Jurkat, Clone E6-1 (cell line): ENCODE data around the gene OTUD5.

Source experiments
- DNase-seq: peaks from one replicate; pipeline ENCODE4 v3.0.0-alpha.2; 2011; ENCODE audit warnings: low read depth, low spot score
- H3K4me3 ChIP-seq: 2 replicates; pipeline ENCODE4 v1.5.1; 2011; ENCODE audit warnings: mild to moderate bottlenecking, low read length, control low read depth, moderate library complexity

The OTUD5 gene

DNA sequence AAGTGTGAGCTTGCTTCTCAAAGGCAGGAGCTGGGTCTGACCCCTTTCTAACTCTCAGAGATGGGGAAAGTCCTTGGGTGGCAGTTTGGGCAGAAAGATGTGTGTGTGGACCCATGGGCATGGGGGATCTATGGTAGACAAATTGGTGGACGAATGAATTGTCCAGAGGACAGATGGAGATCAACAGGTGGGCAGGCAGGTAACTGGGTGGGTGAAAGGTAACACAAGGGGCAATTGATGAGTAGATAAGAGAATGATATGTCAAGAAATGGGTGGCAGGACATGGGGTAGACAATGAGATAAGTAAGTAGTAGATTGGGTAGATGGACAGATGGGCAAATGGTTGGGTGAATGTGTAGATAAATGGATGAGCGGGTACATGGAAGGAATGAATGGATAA, 17.2 kb upstream of the OTUD5 start:
- H3K4me3 ChIP-seq = no peak overlapping the region
- DNase-seq = no peak

DNA sequence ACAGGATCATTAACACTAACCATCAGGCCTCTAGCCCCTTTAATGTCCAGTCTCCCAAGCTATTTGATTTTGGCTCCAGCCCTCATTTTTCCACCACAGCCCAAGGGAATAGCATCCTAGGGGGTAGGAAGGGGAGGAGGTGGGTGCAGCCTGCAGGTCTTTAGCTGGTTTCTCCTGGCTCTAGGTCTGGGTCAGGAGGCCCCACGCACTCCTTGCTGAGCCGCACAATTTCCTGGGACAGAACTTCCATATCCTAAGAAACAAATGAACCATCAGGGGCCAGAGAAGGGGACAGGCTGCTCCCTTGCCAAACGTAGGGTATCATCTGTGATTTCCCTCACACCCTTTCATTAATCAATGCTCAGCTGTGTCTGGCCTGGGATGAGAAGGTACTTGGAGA, 16.6 kb upstream of the OTUD5 start:
- DNase-seq = no peak
- H3K4me3 ChIP-seq = no peak overlapping the region

DNA sequence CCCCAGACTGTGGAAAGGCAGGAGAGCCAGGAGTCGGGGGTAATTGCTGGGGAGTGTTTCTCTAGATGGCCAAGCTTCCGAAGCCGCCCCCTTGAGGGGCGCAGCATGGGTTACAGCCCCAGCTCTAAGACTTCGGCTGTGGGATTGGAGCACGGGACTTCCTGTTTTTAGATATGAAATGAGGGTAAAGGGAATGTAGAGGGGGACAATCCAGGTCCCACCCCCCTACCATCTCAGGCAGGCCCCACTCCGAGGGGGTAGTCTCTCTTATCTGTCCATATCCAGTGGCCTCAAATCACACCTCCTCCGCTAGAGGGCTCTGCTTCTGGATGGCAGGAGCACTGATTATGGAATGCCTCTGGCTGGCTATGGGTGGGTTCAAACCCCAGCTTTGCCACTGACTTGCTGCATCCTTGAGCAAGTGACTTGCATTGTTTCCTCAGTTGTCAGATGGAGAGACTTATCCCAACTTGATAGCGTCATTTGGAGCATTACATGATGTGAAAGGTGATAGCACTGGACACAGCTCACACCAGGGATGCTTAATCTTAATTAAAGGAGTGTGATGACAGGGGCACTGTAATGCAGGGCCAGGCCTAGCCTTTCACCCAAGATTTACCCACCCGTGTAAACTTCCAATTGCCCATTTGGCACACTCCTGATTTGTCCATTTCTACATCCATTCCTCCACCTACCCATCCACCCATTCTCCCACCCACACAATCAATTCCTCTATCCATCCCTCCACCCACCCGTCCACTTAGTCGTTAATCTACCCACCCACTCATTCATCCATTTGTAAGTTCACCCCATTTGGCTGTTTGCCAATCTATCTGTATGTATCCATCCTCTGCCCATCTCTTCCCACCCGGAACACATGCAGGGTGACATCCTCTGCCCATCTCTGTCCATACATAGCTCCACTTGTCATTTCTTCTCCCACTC, 15.1 kb upstream of the OTUD5 start:
- peak; percentile 28 for DNase-seq
- H3K4me3 ChIP-seq = no peak overlapping the region

DNA sequence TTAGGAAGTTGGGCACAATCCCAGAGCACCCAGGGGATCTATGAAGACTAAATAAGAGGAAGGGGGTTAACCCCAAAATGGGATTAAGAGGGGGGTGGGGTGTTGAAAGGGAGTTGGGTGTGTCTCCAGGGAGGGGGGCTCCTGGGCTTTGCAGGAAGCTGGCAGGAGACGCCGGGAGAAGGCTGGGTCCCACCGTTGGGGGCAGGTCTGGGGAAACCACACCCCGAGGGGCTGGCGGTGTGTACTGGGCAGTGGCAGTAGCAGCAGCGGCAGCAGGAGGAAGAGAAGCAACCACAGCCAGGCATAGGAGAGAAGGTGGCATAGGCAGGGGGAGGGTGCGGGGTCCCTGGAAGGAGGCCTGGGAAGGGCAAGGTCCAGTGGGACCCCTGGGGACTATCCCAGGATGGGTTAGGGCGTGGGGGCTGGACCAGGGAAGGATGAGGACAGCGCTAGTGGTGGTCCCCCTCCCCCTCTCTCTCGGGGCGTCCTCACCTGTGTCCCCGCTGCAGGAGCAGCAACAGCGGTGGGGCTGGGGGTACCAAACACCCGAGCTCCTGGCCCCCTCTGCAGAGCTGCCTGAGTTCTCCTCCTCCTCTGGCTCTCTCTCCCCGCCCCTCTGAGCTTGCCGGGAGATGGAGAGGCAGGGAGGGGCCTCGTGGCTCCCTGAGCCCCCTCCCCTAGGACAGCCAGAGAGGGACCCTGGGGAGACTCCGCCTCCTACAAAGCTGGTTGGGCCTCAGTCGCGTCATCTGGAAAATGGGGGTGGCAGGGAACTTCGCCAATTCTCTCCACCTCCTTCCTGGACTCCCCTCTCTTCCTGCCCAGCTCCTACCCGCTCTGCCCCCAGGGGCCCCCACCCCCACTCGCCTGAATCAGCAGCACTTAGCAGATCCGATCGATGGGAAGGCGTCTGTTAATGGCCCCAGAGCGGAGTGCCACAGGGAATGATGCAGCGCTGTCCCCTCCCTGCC, 14.1 kb upstream of the OTUD5 start, which contains the start of gene KCND1:
TSS of gene KCND1 (minus strand) at position 596 of the 971 bp plus-strand sequence. CDS start 1,573 bp downstream, outside the sequence.
- DNase-seq = no peak
- no peak within 1 kb of the TSS for H3K4me3 ChIP-seq

DNA sequence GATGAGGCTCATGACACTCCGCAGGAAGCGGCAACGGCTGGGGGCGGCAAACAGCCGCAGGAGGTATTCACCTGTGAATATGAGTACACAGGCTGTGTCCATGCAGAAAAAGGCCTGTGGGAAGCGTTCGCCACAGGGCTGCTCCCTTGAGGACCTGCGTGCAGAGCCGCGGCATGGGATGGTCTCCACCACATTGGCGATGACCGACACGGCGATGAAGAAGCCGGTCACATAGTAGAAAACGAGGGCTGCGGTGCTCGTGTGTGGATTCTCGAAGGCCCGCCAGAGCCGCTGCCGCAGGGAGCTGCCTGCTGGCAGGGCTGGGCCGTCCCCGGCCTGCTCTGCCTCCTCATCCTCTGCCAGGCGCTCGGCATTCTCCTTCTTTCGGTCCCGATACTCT, 12.1 kb upstream of the OTUD5 start:
- no peak overlapping the region for H3K4me3 ChIP-seq

DNA sequence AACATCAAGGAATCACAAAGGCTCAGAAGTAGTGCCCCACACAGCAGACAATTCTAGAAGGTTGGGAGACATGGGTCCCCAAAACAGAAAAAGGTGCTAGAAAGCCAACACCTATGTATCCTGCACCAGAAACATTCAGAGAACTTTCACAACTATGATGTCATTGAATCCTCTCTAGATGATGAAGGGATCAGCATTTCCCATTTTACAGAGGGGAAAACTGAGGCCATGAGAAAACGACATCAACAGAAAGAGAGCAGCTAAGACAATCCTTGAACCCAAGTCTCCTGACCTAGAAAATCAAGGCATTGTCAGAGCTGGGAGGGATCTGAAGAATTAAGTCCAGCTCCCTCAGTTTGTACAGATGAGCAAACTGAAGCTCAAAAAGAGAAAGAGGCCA, 11.0 kb upstream of the OTUD5 start:
- no peak overlapping the region for H3K4me3 ChIP-seq
- DNase-seq = no peak

More for the DNA sequence above, 12.1 kb upstream of the OTUD5 start:
- DNase-seq = no peak

DNA sequence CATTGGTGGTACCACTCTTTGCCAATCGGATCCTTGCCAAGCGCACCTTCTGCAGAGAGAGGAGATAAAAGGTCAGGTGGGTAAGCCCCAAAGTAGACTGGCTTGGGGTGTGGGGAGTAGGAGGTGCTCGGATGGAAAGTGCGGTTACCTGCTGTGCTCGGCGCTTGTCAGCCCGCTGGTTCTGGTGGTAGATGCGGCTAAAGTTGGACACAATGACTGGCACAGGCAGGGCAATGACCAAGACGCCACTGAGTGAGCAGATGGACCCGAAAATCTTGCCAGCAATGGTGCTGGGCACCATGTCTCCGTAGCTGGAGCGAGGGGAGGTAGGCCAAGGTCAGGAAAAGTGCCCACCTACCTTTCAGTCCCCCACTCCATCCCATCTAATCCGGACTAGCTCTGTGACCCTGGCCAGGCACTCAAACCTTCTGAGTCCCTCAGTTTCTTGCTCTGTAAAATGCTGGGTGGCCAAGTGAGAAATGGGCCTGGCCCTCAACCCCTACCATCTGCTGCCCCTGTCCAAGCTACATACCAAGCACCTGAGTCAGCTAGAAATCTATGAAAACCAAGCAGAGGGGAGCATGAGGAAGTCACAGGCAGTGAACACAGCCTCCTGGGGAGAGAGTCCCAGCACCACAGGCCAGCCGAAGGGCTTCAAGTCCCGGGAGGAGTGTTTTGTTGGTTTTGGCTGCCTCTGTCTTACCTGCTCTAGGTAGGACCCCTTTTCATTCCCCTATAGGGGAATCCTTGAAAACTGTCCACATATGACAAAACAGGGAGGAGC, 9.6 kb upstream of the OTUD5 start:
- no peak for DNase-seq
- H3K4me3 ChIP-seq = no peak overlapping the region

DNA sequence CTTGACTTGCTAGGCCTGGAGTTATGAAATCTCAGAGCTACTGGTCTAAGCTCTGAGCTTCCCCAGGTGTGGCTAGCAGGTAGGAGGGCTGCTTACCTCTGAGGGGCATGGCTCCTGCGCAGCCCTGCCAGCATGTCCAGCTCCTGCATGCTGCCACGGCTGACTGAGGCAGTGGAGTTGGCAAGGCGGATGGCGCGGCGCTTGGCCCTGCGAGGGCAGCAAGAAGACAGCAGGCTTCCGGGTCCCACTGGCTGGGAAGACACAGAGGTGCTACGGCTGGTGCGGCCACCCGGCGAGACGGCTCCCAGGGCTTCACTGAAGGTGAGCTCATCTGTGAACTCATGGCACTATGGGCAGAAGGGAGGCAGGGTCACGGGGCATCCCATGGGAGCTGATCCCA, 8.6 kb upstream of the OTUD5 start:
- no peak overlapping the region for H3K4me3 ChIP-seq
- DNase-seq = no peak

DNA sequence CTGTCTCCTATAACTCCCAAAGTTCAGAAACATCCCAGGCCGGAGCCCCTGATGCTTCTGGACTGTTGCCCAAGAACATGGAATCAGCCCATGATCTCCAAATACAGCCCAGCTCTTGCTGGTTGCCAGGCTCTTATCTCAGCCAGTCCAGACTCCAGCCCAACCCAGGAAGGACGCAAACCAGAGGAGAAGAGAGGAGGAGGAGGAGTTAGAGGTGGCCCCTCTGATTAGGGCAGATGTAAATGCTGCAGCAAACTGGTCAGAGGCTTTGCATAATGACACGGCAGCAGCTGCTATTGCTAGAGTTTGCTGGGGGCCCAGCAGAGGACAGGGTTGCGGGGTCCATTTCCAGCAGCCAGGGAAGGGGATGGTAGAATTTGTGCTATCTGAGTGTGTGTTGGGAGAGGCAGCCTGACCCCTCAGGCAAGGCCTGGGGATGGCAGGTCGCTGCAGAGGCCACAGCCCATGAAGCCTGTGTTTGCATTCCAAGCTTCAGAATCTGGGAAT, 4.2 kb upstream of the OTUD5 start:
- DNase-seq = no peak
- no peak overlapping the region for H3K4me3 ChIP-seq

DNA sequence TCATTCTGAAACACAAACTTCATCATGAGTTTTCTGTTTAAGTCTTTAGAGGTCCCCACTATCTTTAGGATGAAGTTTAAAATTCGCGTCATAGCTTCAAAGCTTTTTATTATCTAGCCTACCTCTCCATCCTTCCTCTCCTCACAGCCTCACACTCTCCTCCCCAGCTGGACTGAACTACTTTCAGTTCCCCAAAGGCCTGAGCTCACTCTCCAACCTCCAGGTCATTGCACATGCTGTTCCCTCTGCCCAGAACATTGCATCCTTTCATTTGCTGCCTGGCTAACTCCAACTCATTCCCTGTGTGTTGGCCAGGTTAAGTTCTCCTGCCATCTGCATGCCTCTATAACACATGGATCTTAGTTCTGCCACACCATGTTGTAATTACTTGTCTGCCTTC, 2.9 kb upstream of the OTUD5 start:
- no peak overlapping the region for H3K4me3 ChIP-seq
- DNase-seq = no peak

DNA sequence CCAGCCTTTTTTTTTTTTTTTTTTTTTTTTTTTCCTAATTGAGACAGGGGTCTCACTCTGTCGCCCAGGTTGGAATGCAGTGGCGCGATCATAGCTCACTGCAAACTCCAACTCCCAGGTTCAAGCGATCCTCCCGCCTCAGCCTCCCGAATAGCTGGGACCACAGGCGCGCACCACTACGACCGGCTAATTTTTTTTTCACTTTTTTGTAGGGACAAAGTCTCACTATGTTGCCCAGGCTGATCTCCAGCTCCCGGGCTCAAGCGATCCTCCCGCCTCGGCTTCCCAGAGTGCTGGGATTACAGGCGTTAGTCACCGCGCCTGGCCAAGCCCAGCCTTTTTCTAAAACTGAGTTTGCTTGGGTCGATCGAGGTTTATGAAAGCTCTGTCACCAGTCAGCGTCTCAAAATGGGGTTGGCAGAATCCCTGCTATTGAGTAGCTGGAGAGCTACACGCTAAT, 1.3 kb upstream of the OTUD5 start:
- H3K4me3 ChIP-seq = peak overlapping the region; percentile 72
- DNase-seq = no peak

DNA sequence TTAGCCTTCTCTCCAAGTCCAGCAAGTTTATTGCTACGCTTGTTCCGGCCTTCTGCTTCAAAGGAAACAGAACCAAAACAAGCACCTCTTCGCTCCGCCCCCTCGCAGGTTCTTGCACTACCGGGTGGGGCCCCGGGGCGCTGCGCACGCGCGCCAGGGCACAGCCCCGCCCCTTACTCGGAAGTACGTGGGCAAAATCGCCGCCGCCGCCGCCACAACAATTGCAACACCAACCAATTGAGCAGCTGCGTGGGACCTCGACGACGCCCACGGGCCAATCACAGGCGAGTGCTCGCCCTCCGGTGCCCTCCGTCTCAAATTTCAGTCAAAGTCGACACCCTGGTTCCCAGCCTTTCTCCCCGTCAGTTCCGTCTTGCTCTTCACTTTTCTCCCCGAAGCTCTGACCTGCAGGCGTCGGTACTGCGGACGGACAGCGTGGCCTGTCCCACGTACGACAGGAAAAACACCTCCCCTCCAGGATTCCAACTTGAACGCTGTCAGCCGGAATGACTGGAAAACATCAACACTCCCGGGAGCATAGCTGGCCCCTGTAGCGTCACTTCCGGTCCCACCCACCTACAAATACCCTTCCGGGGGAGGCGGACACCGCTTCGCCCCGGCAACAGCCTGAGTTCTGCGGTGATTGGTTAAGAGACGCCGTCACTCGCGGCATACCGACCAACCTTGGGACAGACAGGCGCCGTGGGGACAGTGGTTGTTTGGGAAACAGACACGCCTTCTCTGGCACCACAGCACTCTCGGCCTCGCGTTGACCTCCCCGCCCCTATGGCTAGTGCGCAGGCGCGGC, 624 bp upstream of the OTUD5 start:
- peak overlapping the region; percentile 72 for H3K4me3 ChIP-seq
- peak; percentile 96 for DNase-seq

DNA sequence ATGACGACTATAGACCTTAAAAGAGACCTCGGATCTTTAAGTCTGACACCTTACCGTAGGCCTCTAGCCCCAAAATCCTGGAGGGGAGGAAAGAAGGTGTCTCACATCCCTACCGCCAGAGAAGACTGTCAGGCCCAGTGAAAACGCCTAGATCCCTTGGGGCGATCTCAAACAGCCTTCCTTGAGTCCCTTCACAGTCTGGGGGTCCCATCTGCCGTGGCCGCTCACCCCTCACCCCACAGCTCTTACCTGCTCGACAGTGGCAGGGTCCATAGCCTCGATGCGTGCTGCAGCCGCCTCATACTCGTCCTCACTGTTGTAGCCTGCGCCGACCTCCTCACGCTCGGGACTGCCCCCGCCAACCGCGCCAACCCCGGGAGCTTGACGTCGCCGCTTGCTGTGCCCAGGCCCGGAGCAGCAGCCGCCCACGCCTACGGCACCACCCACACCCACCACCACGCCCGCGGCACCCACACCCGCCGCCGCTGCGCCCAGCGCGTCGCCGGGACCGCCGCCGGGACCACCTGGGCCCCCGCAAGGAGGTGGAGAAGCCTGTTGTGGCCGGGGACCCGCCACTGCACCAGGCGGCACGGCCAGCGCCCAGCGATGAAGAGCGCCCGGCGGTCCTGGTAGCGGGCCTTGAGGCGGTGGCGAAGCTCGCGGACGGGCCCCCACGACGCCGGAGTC, 536 bp downstream of the OTUD5 start:
- no peak for DNase-seq
- H3K4me3 ChIP-seq = peak overlapping the region; percentile 72

DNA sequence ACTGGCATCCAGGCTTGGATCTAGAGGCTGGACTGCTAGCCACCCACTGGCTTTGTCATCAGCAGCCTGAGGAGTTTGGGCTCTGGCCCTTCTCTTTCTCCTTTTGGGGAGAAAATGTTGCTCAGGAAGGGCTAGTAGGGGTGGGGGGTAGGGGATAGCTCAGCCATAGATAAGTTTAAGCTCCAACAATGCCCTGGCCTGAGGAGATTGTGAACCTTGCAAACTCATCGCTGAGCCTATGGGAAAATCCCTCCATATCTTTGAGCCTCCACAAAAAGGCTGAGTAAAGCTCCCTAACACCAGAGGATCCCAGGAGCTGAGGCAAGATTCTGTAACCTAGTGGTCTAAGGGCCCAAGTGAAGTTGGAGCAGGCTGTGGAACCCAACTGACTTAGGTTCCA, 8.8 kb downstream of the OTUD5 start:
- no peak for DNase-seq
- H3K4me3 ChIP-seq = no peak overlapping the region

DNA sequence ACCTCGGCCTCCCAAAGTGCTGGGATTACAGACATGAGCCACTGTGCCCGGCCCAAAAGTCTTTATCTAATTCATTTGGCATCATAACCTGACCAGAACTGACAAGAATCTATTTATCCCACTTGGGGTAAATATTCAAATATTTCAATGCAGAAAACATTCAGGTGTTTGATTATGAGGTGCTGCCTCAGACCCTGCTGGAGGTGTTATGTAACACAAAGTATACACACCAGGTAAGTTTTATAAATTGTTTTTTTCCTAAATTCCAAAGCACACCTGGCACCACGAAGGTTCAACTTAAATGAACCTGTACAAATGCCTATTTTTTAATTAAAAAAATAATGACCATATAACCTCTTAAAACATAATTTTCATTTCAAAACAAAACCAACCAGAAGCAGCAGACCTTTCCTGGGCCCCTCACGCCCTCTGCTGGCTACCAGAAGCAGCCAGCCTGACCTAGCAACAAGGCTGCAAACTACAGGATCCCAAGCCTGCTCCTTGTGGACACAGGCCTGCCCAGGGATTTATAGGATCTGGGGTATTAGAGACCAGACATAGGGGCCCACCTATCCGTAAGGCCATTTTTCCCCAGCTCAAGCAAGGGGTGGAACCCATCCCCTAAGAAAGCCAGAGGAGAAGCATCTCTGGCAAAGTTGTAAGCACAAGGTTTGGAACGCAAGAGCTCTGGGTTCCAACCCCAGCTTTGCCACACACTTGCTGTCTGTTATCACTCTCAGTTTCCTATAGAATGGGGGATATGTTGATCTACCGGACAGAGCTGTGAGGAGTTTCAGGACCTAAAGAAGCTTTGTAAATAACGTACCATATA, 11.7 kb downstream of the OTUD5 start:
- no peak for DNase-seq
- H3K4me3 ChIP-seq = no peak overlapping the region

DNA sequence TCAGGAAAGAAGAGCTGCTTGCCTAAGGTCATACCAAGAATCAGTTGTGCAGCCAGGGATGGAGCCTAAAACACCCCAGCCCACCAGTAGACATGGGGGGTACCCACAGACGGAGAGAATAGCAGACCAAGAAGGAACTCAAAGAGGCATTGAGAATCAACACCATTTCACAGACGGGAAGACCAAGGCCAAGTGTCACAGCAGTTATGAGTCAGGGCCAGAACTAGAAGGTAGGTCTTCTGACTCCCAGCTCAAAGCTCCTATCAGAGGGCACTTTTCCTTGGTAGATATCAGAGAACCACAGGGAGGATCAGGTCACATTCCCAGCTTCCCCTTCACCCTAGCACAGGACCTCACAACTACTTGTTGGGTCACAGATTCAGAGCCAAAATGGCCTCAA, 14.5 kb downstream of the OTUD5 start:
- H3K4me3 ChIP-seq = no peak overlapping the region
- no peak for DNase-seq
